Osteoblast (primary cell): ENCODE measurements around the gene COPA. TPM values are rescaled to one million over a fixed set of nuclear protein-coding genes. Genes with fewer than 3 reads are reported as not detected.

Source experiments
- DNase-seq: peaks from one replicate; pipeline ENCODE4 v3.0.0; 2011; ENCODE audit warnings: low spot score, mixed read lengths; ENCODE audit not compliant: insufficient read length; ENCODE audit errors: missing footprints
- H2AFZ ChIP-seq: 2 replicates; pipeline ENCODE4 v1.6.0; 2011; ENCODE audit warnings: mild to moderate bottlenecking, low read length
- H3K27ac ChIP-seq: 2 replicates; pipeline ENCODE4 v1.5.1; 2011; ENCODE audit warnings: mild to moderate bottlenecking, low read depth, low read length, moderate library complexity
- H3K27me3 ChIP-seq: 2 replicates; pipeline ENCODE4 v1.6.0; 2012; ENCODE audit warnings: mild to moderate bottlenecking, control low read depth, inconsistent platforms, low read length, moderate library complexity; ENCODE audit not compliant: insufficient read depth
- H3K36me3 ChIP-seq: 2 replicates; pipeline ENCODE4 v1.5.1; 2011; ENCODE audit warnings: mild to moderate bottlenecking, low read length, control low read depth, moderate library complexity; ENCODE audit not compliant: insufficient read depth
- H3K4me1 ChIP-seq: 2 replicates; pipeline ENCODE4 v1.5.1; 2011; ENCODE audit warnings: mild to moderate bottlenecking, low read length, control low read depth, moderate library complexity; ENCODE audit not compliant: insufficient read depth
- H3K4me2 ChIP-seq: 2 replicates; pipeline ENCODE4 v1.6.0; 2011; ENCODE audit warnings: mild to moderate bottlenecking, low read length; ENCODE audit not compliant: insufficient read depth
- H3K4me3 ChIP-seq: fragments of 200-600 bp; sonication (generic); 3 replicates; pipeline ENCODE4 v1.5.1; 2012; ENCODE audit warnings: mild to moderate bottlenecking, low read length, inconsistent platforms; ENCODE audit not compliant: insufficient read depth
- H3K79me2 ChIP-seq: 2 replicates; pipeline ENCODE4 v1.6.0; 2012; ENCODE audit warnings: mild to moderate bottlenecking, low read length, control low read depth, inconsistent platforms; ENCODE audit not compliant: insufficient read depth
- H3K9me3 ChIP-seq: 2 replicates; pipeline ENCODE4 v1.5.1; 2011; ENCODE audit warnings: low read depth, low read length, control low read depth
- H4K20me1 ChIP-seq: 2 replicates; pipeline ENCODE4 v1.6.0; 2012; ENCODE audit warnings: mild to moderate bottlenecking, low read length, control low read depth; ENCODE audit not compliant: insufficient read depth
- CTCF ChIP-seq: IDR thresholded peaks from 2 replicates; pipeline ENCODE4 v1.5.1; 2011; ENCODE audit warnings: mild to moderate bottlenecking, low read depth, low read length, moderate library complexity; ENCODE audit errors: extremely low read depth
- total RNA-seq: library from RNA; depleted of rRNA; stranded (reverse); fragments of >200 nt; gene quantifications from 2 replicates; pipeline ENCODE4 v1.2.3, GENCODE V29; 2012

The COPA gene
- total RNA-seq, 1 donor, result 282 TPM

- Histone ChIP-seq H3K4me3 (no peak overlapping the region), H3K27ac (no peak overlapping the region), H3K27me3 (no peaks in the 10 kb centered on the region), H3K4me2 (no peak overlapping the region), H4K20me1 (no peaks in the 10 kb centered on the region), H3K4me1 (peaks cover 4% of the 10 kb centered on the region), H3K79me2 (no peaks in the 10 kb centered on the region), H2AFZ (no peak overlapping the region), H3K9me3 (no peaks in the 10 kb centered on the region), H3K36me3 (no peaks in the 10 kb centered on the region)
- no peak for DNase-seq
- TF ChIP-seq CTCF, result no peak
Observed at GRCh38 chr1:160371756-160372155, 28.7 kb upstream of the COPA start.

GRCh38 chr1:160371346-160371631 is 28.2 kb upstream of the COPA start:
- H3K27me3 ChIP-seq, result no peaks in the 10 kb centered on the region

GRCh38 chr1:160370561-160371345 is 27.7 kb upstream of the COPA start:
- Histone ChIP-seq H3K9me3 (no peaks in the 10 kb centered on the region), H3K27ac (no peak overlapping the region), H3K79me2 (no peaks in the 10 kb centered on the region), H3K4me1 (peaks cover 2% of the 10 kb centered on the region), H3K4me3 (no peak overlapping the region), H3K27me3 (no peaks in the 10 kb centered on the region), H2AFZ (no peak overlapping the region), H3K4me2 (no peak overlapping the region), H3K36me3 (no peaks in the 10 kb centered on the region), H4K20me1 (no peaks in the 10 kb centered on the region)
- DNase-seq, result no peak
- TF ChIP-seq CTCF, result no peak

More at GRCh38 chr1:160371346-160371631, 28.2 kb upstream of the COPA start:
- H3K36me3 ChIP-seq, result no peaks in the 10 kb centered on the region
- H3K27ac ChIP-seq, result no peak overlapping the region
- H3K4me1 ChIP-seq, result peaks cover 4% of the 10 kb centered on the region
- no peaks in the 10 kb centered on the region for H3K79me2 ChIP-seq
- no peak overlapping the region for H3K4me3 ChIP-seq
- no peak for DNase-seq
- H4K20me1 ChIP-seq, result no peaks in the 10 kb centered on the region
- H2AFZ ChIP-seq, result no peak overlapping the region
- H3K4me2 ChIP-seq, result no peak overlapping the region
- TF ChIP-seq CTCF, result no peak
- H3K9me3 ChIP-seq, result no peaks in the 10 kb centered on the region

- no peak overlapping the region for H3K27ac ChIP-seq
- no peaks in the 10 kb centered on the region for H3K4me1 ChIP-seq
- no peaks in the 10 kb centered on the region for H3K79me2 ChIP-seq
- no peaks in the 10 kb centered on the region for H3K36me3 ChIP-seq
- TF ChIP-seq CTCF, result no peak
- no peaks in the 10 kb centered on the region for H3K27me3 ChIP-seq
- no peaks in the 10 kb centered on the region for H4K20me1 ChIP-seq
- H2AFZ ChIP-seq, result no peak overlapping the region
- no peak overlapping the region for H3K4me2 ChIP-seq
- DNase-seq, result no peak
- no peak overlapping the region for H3K4me3 ChIP-seq
- no peaks in the 10 kb centered on the region for H3K9me3 ChIP-seq
Observed at GRCh38 chr1:160369087-160369486, 26.0 kb upstream of the COPA start.
